Stimulated activated CD8-positive, alpha-beta memory T cell treated with anti-CD3 and anti-CD28 coated beads, Interleukin-12 subunit alpha, Interleukin-12 subunit beta, amount 100 ng/mL, for 1 hour (primary cell): ENCODE results near the gene KRTAP5-3.
"Not testable (repeated sequence)": the region's sequence is repeated elsewhere in the genome, so short reads cannot be mapped to it uniquely, and the experiment has no call there.

Source experiments
- DNase-seq: peaks from one replicate; pipeline ENCODE4 v3.0.0-alpha.2; 2020; ENCODE audit warnings: low read depth

Gene KRTAP5-3

DNA sequence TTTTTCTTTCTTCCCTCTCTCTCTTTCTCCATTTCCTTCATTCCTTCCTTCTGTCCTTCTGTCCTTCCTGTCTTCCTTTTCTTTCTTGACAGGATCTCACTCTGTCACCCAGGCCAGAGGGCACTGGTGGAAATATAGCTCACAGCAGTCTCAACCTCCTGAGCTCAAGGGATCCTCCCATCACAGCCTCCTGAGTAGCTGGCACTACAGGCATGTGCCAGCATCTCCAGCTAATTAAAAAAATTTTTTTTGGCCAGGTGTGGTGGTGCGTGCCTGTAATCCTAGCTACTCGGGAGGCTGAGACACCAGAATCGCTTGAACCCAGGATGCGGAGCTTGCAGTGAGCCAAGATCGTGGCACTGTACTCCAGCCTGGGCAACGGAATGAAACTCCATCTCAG is 31.4 kb downstream of the KRTAP5-3 start:
- DNase-seq = no peak

GRCh38 chr11:1575756-1576155 is 32.5 kb downstream of the KRTAP5-3 start:
- not testable (repeated sequence) for DNase-seq

DNA sequence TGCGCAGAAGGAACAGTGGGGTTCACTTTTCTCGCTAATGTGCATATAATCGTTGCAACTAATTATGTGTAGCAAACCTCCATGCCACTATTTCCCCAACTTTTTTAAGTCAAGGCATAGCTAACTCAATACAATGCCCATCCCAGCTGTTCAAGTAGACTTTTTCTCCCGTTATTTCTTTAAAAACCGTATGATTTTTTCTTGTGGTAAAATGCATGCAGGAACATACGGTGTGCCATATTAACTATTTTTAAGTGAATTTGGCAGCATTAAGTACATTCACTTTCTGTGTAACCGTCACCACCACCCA is 33.4 kb downstream of the KRTAP5-3 start:
- DNase-seq = no peak

DNA sequence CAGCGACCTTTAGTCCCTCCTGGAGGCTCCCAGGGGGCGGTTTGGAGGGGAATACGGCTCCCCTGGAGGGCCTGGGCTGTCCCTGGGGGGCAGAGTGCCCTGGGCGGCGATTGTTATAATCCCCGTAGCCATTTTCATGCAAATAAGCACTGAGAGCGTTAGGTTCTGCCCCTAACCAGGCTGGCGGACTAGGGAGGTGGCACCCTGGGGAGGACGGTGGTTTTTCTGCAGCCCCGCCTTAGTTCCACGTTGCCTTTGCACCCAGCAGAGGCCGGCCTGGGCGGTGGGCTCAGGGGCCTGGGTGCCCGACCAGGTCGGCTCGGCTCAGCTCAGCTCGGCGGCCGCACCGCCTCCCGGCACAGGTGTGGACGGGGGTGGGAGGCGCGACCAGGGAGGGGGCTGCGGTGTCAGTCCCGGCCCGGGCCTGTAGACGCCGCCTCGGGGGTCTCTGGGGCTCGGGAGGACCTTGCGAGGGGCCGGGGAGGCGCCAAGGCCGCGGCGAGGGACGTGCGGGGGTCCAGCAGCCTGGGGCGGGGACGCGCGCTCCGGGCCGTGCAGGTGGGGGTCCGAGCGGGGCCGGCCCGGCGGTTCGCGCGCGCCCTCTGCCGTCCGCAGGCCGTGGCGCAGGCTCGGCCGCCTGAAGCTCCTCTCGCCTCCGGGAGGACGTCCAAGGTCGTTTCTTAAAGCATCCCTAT is 33.9 kb downstream of the KRTAP5-3 start:
- DNase-seq = no peak

GRCh38 chr11:1573903-1574237 is 34.4 kb downstream of the KRTAP5-3 start:
- no peak for DNase-seq

- DNase-seq = no peak
Observed at GRCh38 chr11:1573077-1573902, 35.0 kb downstream of the KRTAP5-3 start.

DNA sequence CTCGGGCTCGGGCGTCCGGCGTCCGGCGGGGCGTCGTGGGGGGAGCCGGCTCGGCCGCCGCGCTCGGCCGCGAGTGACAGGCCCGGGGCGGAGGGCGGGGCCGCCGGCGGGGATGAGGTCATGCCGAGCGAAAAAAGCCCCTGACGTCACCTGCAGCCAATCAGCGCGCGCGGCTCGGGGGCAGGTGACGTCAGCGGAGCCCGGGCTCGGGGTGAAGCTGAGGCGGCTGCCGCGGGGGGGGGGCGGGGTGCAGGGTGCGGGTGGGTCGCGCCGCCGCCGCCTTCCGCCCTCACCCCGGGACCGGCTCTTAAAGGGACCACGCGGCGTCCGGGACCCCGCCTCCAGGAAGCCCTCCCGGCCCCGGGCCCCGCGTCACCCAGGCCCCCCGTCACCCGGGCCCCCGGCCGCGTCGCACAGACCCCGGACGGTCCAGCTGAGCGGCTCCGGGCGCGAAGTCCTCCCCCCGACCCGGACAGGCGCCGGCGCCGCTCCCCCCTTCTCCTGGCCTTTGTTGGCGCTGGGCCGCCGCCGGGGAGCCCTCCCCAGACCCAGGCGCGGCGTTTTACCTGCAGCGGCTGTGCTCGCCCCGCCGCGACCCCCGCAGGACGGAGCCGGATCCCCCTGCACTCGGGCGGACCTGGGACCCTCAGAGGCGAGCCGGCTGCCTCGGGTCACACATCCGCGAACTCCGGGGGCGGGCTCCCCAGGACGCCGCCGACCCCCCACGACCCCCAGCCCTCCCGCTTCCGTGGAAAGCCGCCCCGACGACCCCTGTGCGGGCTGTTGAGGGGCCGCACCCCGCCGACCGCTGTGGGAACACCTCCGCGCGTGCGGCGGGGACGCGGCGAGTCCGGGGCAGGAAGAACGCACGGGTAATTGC is 35.8 kb downstream of the KRTAP5-3 start, which contains the start of gene DUSP8:
DUSP8 (minus strand) TSS at position 75 of the 880 bp plus-strand sequence. CDS start 6,445 bp downstream, outside the sequence.
- peak; percentile 94 for DNase-seq

- DNase-seq = no peak
Observed at GRCh38 chr11:1571760-1572196, 36.5 kb downstream of the KRTAP5-3 start.

DNA sequence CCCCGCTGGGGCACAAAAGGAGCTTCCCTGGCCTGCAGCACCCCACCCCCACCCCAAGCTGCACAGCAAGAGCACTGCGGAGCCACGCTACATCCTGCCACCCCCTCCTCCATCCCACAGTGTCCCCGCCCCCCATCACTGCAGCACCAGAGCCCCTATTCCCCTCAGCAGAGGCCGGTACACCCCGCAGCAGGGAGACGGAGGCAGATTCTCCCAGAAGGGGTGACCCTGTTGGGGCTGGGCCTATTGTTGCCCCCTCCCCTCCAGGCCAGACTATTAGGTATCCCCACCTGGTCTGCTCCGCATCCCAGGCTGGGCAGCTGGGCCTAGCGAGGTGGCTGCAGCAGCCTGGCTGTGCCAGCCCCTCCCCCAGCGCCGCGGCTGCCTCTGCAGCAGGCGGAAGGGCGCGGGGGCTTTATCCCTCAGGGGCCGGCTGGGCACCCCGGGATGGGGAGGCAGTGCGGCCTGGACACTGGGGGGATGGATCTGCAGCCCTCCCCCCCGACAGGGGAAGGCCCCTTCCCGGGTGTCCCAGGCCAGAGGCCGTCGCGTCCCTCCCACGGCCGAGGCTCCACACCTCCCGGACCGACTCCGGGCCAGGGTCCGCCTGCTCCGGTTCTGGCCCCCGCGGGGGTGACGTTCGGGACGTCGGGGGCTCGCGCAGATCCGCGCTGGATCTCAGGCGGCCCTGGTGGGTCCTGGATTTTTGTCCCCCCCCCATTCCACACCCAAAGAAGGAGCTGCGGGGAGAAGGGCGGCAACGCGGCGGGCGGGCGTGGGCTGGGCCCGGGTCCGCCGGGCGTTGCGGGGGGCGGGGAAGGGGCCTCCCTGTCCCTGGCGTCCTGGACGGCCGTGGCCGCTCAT is 37.1 kb downstream of the KRTAP5-3 start:
- DNase-seq = no peak

DNA sequence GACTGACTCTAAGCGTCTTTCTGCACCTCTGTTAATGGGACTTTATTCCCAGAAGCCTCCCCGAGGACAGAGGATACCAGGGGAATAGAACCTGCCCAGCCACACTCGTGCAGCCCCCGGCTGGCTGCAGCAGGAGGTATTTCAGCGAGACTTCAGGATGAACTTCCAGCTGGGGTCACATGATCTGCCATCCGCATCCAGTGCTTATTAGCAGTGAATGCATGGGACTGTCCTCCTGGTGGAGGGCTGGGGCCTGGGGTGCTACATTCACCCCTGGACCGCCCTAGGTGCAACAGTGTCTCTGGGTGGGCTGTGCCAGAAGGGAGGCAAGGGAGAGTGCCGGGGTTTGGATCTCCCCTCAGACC is 37.8 kb downstream of the KRTAP5-3 start:
- DNase-seq = no peak

GRCh38 chr11:1570001-1570453 is 38.2 kb downstream of the KRTAP5-3 start:
- no peak for DNase-seq

DNA sequence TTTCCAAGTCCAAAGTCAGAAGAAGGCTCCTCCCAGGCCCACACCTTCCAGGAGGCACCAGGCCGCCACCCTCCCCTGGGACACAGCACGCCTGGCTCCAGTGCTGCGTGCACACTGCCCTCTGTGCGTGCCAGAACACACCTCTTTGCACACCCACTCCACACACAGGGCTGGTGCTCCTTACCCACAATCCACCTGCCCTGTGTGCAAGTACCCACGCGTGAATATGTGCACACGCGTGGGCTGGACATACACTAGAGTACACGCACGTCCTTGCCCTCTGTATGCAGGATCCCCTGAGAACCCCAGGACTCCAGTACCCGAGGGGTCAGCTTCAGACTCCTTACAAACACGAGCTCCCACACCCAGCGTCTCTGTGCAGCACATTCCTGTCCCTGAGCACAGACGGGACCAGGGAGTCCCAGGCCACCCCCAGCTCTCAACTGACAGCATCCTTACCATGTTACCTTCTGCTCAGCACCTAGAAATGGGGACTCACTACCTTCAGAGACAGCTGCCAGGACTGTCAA is 38.9 kb downstream of the KRTAP5-3 start:
- DNase-seq = no peak

DNA sequence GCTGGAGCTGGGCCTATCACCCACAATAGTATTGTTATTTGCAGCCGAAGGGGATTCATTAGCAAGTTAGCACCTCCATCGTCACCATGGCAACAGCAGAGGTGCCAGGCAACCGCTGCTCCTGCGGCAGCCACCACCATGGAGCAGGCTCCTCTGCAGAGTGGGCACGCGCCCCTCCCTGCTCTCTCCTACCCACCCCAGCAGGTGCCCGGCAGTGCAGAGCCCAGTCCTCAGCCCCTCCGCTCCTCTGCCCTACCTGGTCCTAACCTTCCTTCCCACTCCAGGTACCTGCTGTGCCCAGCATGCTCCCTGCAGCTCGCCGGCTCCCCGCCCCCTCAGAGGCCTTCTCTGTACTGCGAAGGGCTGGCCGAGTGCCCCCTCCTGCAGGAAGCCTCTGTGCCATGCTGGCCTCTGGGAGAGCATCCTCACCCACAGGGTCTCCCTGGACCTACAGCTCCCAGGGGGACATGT is 39.8 kb downstream of the KRTAP5-3 start:
- no peak for DNase-seq

DNA sequence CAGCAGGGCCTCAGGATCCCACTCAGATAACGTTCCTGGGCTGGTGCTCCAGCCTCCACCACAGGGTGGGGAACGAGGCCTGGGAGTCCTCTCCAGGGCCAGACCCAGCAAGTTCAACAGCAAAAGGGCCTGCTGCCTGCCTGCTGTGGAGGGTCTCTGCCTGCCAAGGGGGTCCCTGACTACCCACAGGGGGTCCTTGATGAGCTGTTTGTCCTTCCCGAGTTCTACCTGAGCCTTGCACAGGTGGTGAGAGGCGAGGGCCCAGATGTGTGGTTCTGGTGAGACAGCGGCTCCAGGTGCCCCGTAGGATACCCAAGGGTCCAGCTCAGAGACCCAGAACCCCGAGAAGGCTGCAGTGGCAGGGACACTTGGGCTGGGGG is 40.6 kb downstream of the KRTAP5-3 start:
- DNase-seq = no peak

DNA sequence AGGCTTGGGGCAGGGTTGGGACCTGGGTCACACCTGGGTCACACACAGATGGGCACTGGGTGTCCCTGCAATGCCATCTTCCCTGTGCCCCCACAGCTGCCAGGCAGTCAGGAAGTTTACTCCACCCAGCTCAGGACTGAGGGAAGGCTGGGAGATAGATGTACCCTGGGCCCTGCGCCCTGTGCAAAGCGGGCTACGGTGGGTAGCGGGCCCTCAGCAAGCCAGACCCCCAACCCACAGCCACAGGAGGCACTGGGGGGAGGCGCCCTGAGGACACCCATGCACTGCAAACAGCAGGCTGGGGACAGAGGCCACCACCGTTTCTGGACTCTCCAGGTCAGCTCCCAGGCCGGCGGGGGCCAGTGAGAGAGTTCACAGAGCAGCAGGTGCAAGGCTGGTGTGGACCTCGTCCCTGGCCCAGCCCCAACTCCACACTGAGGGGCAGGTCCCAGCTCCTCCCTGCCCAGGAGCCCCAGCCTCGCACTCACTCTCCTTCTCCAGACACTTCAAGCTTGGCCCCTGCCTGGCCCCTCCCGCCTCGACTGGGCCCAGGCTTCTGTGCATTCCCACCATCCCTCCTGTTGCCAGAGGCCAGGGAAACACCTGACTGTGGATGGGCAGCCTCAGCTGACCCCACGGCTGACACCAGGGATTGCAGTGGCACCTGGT is 41.1 kb downstream of the KRTAP5-3 start:
- no peak for DNase-seq

- DNase-seq = no peak
Observed at GRCh38 chr11:1566381-1567051, 41.7 kb downstream of the KRTAP5-3 start.

DNA sequence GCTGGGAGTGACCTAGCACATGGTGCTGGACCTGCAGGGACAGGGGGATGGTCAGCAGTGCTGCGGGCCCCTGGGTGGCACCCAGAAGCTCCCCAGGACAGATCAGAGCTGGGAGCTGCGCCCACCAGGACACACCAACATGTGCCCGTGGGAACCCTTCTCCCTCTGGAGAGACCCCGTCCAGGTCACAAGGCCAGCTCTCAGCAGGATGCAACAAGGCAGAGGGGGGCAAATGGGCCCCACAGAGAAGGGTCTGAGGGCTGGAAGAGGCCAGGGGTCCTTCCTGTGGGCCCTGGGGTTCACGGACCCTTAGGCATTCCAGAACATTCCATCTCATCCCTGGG is 42.4 kb downstream of the KRTAP5-3 start:
- DNase-seq = no peak

DNA sequence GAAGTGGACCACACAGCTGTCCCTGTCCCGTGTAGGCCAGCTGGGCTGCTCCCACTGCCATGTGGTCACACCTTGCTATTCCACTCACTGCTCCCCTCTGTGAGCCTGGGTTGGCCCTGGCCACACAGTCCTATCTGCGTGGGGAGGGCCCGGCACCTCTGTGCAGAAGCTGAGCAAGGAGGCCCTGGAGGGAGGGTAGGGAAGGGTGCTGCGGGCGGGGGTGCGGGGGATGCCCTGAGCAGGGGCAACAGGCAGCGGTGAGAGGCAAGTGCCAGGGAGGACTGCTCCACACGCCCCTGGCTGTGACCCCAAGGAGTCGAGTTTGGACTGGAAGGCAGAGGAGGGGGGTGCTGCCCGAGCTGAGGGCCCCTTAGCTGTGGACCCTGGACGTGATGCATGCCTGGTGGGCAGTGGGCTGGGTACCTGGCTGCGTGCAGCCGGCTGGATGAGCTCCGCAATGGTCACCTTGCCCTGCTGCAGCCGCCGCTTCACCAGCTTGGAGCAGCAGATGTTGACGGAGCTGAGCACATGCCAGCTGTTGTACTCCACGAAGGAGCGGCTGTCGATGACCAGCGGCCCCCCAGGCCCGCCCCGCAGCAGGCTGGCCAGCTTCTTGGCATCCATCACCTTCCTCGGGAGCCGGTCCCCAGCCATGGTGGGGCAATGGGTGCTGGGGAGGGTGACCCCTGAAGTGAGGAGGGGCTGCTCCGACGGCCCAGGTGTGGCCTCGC is 42.9 kb downstream of the KRTAP5-3 start:
- no peak for DNase-seq

GRCh38 chr11:1564535-1565172 is 43.6 kb downstream of the KRTAP5-3 start:
- no peak for DNase-seq
